Gastrocnemius medialis (tissue), 4 donors: ENCODE data around the gene NLRC5.

ENCODE experiments used
- POLR2A ChIP-seq, 2 donors: fragments of 450-650 bp; IDR thresholded peaks; one replicate each; pipeline ENCODE4 v1.6.1; 2017; ENCODE audit warnings: antibody characterized with exemption in 2 of 2, mild to moderate bottlenecking in 2 of 2, moderate library complexity in 2 of 2
- TF ChIP-seq, protein P1 (sequence below), 5 experiments: fragments of 450-650 bp in 3 of 5; fragments of 200-600 bp in 2 of 5; sonication (generic) in 2 of 5; IDR thresholded peaks in 4 of 5; conservative IDR thresholded peaks in 1 of 5; 1 replicate in 4 of 5; 2 replicates in 1 of 5; pipeline ENCODE4 v1.5.1; 2016 to 2019; ENCODE audit warnings: antibody characterized with exemption in 5 of 5, mild to moderate bottlenecking in 3 of 5, moderate library complexity in 3 of 5

DNA sequence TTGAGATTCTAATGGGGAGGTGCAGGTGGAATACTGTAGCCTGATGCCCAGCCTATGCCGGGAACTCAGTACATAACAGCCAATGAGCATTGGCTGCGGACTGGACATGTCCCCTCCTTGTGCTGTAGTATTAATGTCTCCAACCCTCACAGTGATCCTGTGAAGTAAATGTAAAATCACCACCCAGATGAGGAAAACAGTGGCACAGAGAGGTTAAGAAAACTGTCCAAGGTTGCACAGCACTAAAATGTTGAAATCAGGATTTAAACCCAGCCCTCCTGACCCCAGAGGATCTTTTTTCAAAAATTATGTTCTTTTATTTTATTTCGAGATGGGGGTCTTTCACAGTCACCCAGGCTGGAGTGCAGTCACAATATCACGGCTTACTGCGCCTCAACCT lies 7.9 kb downstream of the NLRC5 start:
- TF ChIP-seq, protein P1, sequence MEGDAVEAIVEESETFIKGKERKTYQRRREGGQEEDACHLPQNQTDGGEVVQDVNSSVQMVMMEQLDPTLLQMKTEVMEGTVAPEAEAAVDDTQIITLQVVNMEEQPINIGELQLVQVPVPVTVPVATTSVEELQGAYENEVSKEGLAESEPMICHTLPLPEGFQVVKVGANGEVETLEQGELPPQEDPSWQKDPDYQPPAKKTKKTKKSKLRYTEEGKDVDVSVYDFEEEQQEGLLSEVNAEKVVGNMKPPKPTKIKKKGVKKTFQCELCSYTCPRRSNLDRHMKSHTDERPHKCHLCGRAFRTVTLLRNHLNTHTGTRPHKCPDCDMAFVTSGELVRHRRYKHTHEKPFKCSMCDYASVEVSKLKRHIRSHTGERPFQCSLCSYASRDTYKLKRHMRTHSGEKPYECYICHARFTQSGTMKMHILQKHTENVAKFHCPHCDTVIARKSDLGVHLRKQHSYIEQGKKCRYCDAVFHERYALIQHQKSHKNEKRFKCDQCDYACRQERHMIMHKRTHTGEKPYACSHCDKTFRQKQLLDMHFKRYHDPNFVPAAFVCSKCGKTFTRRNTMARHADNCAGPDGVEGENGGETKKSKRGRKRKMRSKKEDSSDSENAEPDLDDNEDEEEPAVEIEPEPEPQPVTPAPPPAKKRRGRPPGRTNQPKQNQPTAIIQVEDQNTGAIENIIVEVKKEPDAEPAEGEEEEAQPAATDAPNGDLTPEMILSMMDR (IDR thresholded peaks at IDR 0.05 in 4 of 5, conservative IDR thresholded peaks at IDR 0.05 in 1 of 5) = no peak
- no peak for TF ChIP-seq POLR2A (IDR thresholded peaks at IDR 0.05)
